ENCODE results near the gene RBM39.

- TF ChIP-seq CTCF (IDR thresholded peaks at IDR 0.05): peak in 2 of 3 donors; percentile 39 to 71
- peak; percentile 98 for TF ChIP-seq EP300 (IDR thresholded peaks at IDR 0.05)
- TF ChIP-seq POLR2A (IDR thresholded peaks at IDR 0.05): peak; percentile 89
These were observed 29.9 kb upstream of the RBM39 start, which contains the start of gene PHF20 for GRCh38 chr20:35771689-35772562.
